HFFc6 (cell line): ENCODE results near the gene ALG12. TPM values are rescaled to one million over a fixed set of nuclear protein-coding genes. Genes with fewer than 3 reads are reported as not detected.

ENCODE experiments used
- DNase-seq: peaks from one replicate; pipeline ENCODE4 v3.0.0-alpha.2; 2018
- H3K27ac Mint-ChIP-seq: 2 replicates; pipeline ENCODE4 v1.8.0; 2020; ENCODE audit warnings: mild to moderate bottlenecking, mixed read lengths
- H3K27me3 Mint-ChIP-seq: 2 replicates; pipeline ENCODE4 v1.8.0; 2021; ENCODE audit warnings: mild to moderate bottlenecking, moderate library complexity, mixed read lengths; ENCODE audit not compliant: insufficient read depth
- H3K36me3 Mint-ChIP-seq: 2 replicates; pipeline ENCODE4 v1.8.0; 2021; ENCODE audit warnings: low read depth, mixed read lengths
- H3K4me1 Mint-ChIP-seq: 2 replicates; pipeline ENCODE4 v1.8.0; 2020; ENCODE audit warnings: low read depth, mixed read lengths
- H3K4me3 Mint-ChIP-seq: 2 replicates; pipeline ENCODE4 v1.8.0; 2020; ENCODE audit warnings: mild to moderate bottlenecking, moderate library complexity, mixed read lengths
- H3K9me3 Mint-ChIP-seq: 2 replicates; pipeline ENCODE4 v1.8.0; 2020; ENCODE audit warnings: mild to moderate bottlenecking, mixed read lengths
- CTCF ChIP-seq: fragments of 200-600 bp; sonication (generic); IDR thresholded peaks from 2 replicates; pipeline ENCODE4 v1.5.0; 2021; ENCODE audit warnings: antibody characterized with exemption, mild to moderate bottlenecking
- total RNA-seq, 6 experiments: library from RNA; stranded (reverse); fragmentation: NEBNext Ultra II Directional; extraction: Animal tissue kit (Norgen Biotek cat#: 25700); gene quantifications; 2 replicates in 1 of 6; 3 replicates in 5 of 6; pipeline ENCODE4 v1.2.3, GENCODE V29; 2021

Gene ALG12
- total RNA-seq, 6 experiments from 2014 or later: 17.2 to 25.1 (median 20.2) TPM

- no peak for TF ChIP-seq CTCF
- no peak overlapping the region for H3K4me3 Mint-ChIP-seq
- H3K27me3 Mint-ChIP-seq: peaks cover 3% of the 10 kb centered on the region; the same call in 1 of the 2 replicates
- H3K36me3 Mint-ChIP-seq: no peaks in the 10 kb centered on the region
- DNase-seq: no peak
- no peaks in the 10 kb centered on the region for H3K4me1 Mint-ChIP-seq
- no peaks in the 10 kb centered on the region for H3K9me3 Mint-ChIP-seq
- no peak overlapping the region for H3K27ac Mint-ChIP-seq
These were observed 26.2 kb upstream of the ALG12 start for GRCh38 chr22:49944399-49944891.

GRCh38 chr22:49943771-49944398, 25.6 kb upstream of the ALG12 start:
- no peaks in the 10 kb centered on the region for H3K36me3 Mint-ChIP-seq
- no peak for DNase-seq
- no peaks in the 10 kb centered on the region for H3K4me1 Mint-ChIP-seq
- no peaks in the 10 kb centered on the region for H3K9me3 Mint-ChIP-seq
- H3K27me3 Mint-ChIP-seq: peaks cover 3% of the 10 kb centered on the region; the same call in 1 of the 2 replicates
- no peak overlapping the region for H3K4me3 Mint-ChIP-seq
- no peak overlapping the region for H3K27ac Mint-ChIP-seq
- TF ChIP-seq CTCF: no peak

- Mint-ChIP-seq H3K27ac (no peak overlapping the region), H3K4me1 (no peaks in the 10 kb centered on the region), H3K9me3 (no peaks in the 10 kb centered on the region), H3K36me3 (no peaks in the 10 kb centered on the region), H3K4me3 (no peak overlapping the region), H3K27me3 (peaks cover 3% of the 10 kb centered on the region; the same call in 1 of the 2 replicates)
- no peak for DNase-seq
- no peak for TF ChIP-seq CTCF
These were observed 25.1 kb upstream of the ALG12 start for GRCh38 chr22:49943405-49943765.

GRCh38 chr22:49942565-49943404, 24.5 kb upstream of the ALG12 start:
- Mint-ChIP-seq H3K36me3 (no peaks in the 10 kb centered on the region), H3K4me1 (no peaks in the 10 kb centered on the region), H3K27ac (no peak overlapping the region), H3K4me3 (no peak overlapping the region), H3K27me3 (peaks cover 3% of the 10 kb centered on the region; the same call in 1 of the 2 replicates), H3K9me3 (no peaks in the 10 kb centered on the region)
- no peak for TF ChIP-seq CTCF
- DNase-seq: no peak

- Mint-ChIP-seq H3K27me3 (peaks cover 3% of the 10 kb centered on the region; the same call in 1 of the 2 replicates), H3K36me3 (no peaks in the 10 kb centered on the region), H3K4me1 (no peaks in the 10 kb centered on the region), H3K27ac (no peak overlapping the region), H3K9me3 (no peaks in the 10 kb centered on the region), H3K4me3 (no peak overlapping the region)
- TF ChIP-seq CTCF: no peak
- no peak for DNase-seq
These were observed 23.5 kb upstream of the ALG12 start for GRCh38 chr22:49941507-49942316.
